ENCODE results near the gene MFAP4.

DNA sequence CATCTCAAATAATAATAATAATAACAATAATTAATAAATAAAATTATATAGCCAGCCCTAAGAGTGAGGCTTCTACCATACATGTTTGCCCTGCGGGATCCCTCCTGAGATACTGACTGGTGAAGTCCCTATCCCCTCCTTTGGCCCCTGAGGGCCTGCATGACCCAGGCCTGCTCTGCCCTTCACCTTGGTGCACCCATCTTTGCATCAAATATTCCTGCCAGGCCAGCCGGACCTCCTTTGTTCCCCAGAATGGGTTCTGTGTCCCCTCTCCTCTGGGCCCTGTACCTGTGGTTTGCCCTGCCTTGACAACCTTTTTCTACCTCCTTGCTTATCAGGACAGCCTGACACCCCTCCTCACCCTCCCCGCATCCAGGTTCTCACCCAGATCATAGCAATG lies 22.1 kb upstream of the MFAP4 start:
- TF ChIP-seq, protein P1, sequence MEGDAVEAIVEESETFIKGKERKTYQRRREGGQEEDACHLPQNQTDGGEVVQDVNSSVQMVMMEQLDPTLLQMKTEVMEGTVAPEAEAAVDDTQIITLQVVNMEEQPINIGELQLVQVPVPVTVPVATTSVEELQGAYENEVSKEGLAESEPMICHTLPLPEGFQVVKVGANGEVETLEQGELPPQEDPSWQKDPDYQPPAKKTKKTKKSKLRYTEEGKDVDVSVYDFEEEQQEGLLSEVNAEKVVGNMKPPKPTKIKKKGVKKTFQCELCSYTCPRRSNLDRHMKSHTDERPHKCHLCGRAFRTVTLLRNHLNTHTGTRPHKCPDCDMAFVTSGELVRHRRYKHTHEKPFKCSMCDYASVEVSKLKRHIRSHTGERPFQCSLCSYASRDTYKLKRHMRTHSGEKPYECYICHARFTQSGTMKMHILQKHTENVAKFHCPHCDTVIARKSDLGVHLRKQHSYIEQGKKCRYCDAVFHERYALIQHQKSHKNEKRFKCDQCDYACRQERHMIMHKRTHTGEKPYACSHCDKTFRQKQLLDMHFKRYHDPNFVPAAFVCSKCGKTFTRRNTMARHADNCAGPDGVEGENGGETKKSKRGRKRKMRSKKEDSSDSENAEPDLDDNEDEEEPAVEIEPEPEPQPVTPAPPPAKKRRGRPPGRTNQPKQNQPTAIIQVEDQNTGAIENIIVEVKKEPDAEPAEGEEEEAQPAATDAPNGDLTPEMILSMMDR (IDR thresholded peaks at IDR 0.05) = no peak
- no peak for TF ChIP-seq POLR2A (IDR thresholded peaks at IDR 0.05)

All from heart left ventricle (tissue), 13 donors.